GM12878 (cell line): ENCODE measurements around the gene PODN.

Experiments used
- ASH2L ChIP-seq: fragments of 300-600, 200-600 bp; sonication (generic); IDR thresholded peaks from 2 replicates; pipeline ENCODE4 v1.6.1; 2017; ENCODE audit warnings: low read depth, mild to moderate bottlenecking, borderline replicate concordance
- BMI1 ChIP-seq: fragments of 450-650 bp; IDR thresholded peaks from 2 replicates; pipeline ENCODE4 v1.6.1; 2016; ENCODE audit warnings: mild to moderate bottlenecking, moderate library complexity, borderline replicate concordance
- CHD2 ChIP-seq: IDR thresholded peaks from 2 replicates; pipeline ENCODE4 v1.6.1; 2011; ENCODE audit warnings: low read depth, low read length, improper control_type of control experiment, borderline replicate concordance
- CTCF ChIP-seq, 3 experiments: IDR thresholded peaks in 2 of 3; conservative IDR thresholded peaks in 1 of 3; 2 replicates each; pipeline ENCODE4 v1.5.1; 2011; ENCODE audit warnings: low read depth in 3 of 3, low read length in 3 of 3, mild to moderate bottlenecking in 3 of 3, control low read depth in 2 of 3, moderate library complexity in 2 of 3, inconsistent platforms in 1 of 3, mixed read lengths in 1 of 3; ENCODE audit not compliant: control insufficient read depth in 2 of 3, insufficient read depth in 1 of 3; ENCODE audit errors: extremely low read depth in 1 of 3
- ELK1 ChIP-seq: IDR thresholded peaks from 2 replicates; pipeline ENCODE4 v1.6.1; 2012; ENCODE audit warnings: low read depth, low read length, improper control_type of control experiment
- EZH2 ChIP-seq: IDR thresholded peaks from 2 replicates; pipeline ENCODE4 v1.6.1; 2012; ENCODE audit warnings: low read depth, mild to moderate bottlenecking, control low read depth, inconsistent platforms, low read length, borderline replicate concordance; ENCODE audit not compliant: control insufficient read depth
- HDAC6 ChIP-seq: fragments of 200-600 bp; sonication (generic); IDR thresholded peaks from one replicate; pipeline ENCODE4 v1.8.0; 2017; ENCODE audit warnings: antibody characterized with exemption; ENCODE audit not compliant: unreplicated experiment
- IKZF1 ChIP-seq: fragments of 450-650 bp; conservative IDR thresholded peaks from 2 replicates; pipeline ENCODE4 v1.6.1; 2017; ENCODE audit warnings: antibody characterized with exemption, mild to moderate bottlenecking
- IRF5 ChIP-seq: fragments of 450-650 bp; IDR thresholded peaks from 2 replicates; pipeline ENCODE4 v1.6.1; 2017; ENCODE audit warnings: borderline replicate concordance
- NRF1 ChIP-seq: conservative IDR thresholded peaks from 2 replicates; pipeline ENCODE4 v1.6.1; 2011; ENCODE audit warnings: mild to moderate bottlenecking, low read depth, low read length, improper control_type of control experiment
- POLR2A ChIP-seq: IDR thresholded peaks from 2 replicates; pipeline ENCODE4 v1.6.1; 2011; ENCODE audit warnings: low read depth, mild to moderate bottlenecking, low read length
- RFX5 ChIP-seq: IDR thresholded peaks from 2 replicates; pipeline ENCODE4 v1.6.1; 2011; ENCODE audit warnings: low read depth, low read length, improper control_type of control experiment
- TAF1 ChIP-seq: IDR thresholded peaks from 2 replicates; pipeline ENCODE4 v1.6.1; 2011; ENCODE audit warnings: mild to moderate bottlenecking, low read depth, low read length, borderline replicate concordance
- TF ChIP-seq, protein P1 (sequence below): IDR thresholded peaks from 2 replicates; pipeline ENCODE4 v1.6.1; 2012; ENCODE audit warnings: mild to moderate bottlenecking, low read depth, low read length

DNA sequence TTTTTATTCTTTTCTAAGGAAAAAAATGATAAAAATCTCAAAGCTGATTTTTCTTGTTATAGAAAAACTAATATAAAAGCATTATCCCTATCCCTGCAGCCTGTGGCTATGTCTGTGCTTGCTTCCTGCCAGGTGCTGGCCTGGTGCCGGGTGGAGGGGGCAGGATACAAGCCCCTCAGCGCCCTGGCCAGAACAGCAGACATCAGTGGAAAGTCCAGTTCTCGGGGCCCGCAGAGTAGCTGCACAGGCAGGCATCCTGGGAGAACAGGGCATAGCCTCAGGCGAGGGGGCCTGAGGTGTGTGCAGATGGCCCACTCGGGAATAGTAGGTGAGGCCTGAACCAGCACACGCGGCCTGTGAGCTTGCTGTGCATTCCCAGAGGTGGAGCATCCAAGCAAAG lies 23.4 kb downstream of the PODN start:
- TF ChIP-seq IKZF1 = no peak
- TF ChIP-seq IRF5 = no peak
- no peak for TF ChIP-seq CTCF (IDR thresholded peaks at IDR 0.05 in 2 of 3, conservative IDR thresholded peaks at IDR 0.05 in 1 of 3; ENCODE audit: control insufficient read depth in 2 of 3, extremely low read depth in 1 of 3, insufficient read depth in 1 of 3, low read depth in 3 of 3, low read length in 3 of 3)
- no peak for TF ChIP-seq NRF1
- no peak for TF ChIP-seq BMI1
- no peak for TF ChIP-seq POLR2A
- TF ChIP-seq CHD2 = no peak
- TF ChIP-seq EZH2 = no peak
- TF ChIP-seq, protein P1, sequence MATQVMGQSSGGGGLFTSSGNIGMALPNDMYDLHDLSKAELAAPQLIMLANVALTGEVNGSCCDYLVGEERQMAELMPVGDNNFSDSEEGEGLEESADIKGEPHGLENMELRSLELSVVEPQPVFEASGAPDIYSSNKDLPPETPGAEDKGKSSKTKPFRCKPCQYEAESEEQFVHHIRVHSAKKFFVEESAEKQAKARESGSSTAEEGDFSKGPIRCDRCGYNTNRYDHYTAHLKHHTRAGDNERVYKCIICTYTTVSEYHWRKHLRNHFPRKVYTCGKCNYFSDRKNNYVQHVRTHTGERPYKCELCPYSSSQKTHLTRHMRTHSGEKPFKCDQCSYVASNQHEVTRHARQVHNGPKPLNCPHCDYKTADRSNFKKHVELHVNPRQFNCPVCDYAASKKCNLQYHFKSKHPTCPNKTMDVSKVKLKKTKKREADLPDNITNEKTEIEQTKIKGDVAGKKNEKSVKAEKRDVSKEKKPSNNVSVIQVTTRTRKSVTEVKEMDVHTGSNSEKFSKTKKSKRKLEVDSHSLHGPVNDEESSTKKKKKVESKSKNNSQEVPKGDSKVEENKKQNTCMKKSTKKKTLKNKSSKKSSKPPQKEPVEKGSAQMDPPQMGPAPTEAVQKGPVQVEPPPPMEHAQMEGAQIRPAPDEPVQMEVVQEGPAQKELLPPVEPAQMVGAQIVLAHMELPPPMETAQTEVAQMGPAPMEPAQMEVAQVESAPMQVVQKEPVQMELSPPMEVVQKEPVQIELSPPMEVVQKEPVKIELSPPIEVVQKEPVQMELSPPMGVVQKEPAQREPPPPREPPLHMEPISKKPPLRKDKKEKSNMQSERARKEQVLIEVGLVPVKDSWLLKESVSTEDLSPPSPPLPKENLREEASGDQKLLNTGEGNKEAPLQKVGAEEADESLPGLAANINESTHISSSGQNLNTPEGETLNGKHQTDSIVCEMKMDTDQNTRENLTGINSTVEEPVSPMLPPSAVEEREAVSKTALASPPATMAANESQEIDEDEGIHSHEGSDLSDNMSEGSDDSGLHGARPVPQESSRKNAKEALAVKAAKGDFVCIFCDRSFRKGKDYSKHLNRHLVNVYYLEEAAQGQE = no peak
- no peak for TF ChIP-seq ASH2L
- no peak for TF ChIP-seq TAF1
- TF ChIP-seq RFX5 = no peak
- no peak for TF ChIP-seq ELK1
- no peak for TF ChIP-seq HDAC6
